ENCODE results near the gene DHRS1.

The DHRS1 gene

DNA sequence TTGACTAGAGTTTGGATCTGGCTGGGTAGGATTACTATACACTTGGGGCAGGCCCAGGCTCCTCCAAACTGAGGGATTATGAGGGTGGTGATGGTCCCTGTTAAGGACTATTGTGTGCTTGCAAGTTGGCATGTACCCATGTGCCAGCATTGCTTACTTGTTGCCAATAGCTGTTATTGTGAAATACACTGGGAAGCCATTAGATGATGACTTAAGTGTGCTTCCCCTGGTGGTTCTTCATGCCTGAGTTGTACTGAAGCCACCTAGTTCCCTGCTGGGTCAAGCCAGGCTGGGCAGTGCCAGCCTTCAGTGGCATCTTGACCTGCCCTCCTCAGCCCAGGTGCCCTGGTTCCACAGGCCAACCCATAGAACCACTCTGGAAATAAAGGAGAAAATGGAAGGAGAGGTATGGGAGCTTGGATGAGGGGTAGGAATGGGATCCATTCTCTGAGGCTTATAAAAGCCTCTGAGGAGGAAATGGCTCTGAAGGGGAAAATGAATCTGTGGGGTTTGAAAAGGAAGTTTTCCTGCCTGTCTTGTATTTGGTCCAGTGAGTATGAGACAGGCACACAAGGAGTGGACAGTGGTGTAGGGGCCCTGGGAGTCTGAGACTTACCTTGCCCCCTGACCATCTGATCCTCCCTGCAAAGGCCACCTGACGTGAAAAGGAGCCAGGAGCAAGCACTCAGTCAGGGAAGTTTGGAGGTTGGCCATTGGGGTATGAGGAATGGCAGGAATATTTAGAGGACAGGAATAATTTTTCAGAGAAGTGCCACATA lies 12.4 kb upstream of the DHRS1 start:
- Histone ChIP-seq H3K4me1 (ENCODE audit: control insufficient read depth, insufficient read depth, low read length) (peaks cover 64% of the 10 kb centered on the region), H3K9ac (ENCODE audit: low read length) (no peak overlapping the region), H3K4me3 (ENCODE audit: low read length) (no peak overlapping the region), H3K27me3 (ENCODE audit: control insufficient read depth, insufficient read depth, low read length) (no peaks in the 10 kb centered on the region), H3K36me3 (ENCODE audit: control insufficient read depth, insufficient read depth, low read length) (no peaks in the 10 kb centered on the region), H3K9me3 (ENCODE audit: control insufficient read depth, low read length) (no peaks in the 10 kb centered on the region)

DNA sequence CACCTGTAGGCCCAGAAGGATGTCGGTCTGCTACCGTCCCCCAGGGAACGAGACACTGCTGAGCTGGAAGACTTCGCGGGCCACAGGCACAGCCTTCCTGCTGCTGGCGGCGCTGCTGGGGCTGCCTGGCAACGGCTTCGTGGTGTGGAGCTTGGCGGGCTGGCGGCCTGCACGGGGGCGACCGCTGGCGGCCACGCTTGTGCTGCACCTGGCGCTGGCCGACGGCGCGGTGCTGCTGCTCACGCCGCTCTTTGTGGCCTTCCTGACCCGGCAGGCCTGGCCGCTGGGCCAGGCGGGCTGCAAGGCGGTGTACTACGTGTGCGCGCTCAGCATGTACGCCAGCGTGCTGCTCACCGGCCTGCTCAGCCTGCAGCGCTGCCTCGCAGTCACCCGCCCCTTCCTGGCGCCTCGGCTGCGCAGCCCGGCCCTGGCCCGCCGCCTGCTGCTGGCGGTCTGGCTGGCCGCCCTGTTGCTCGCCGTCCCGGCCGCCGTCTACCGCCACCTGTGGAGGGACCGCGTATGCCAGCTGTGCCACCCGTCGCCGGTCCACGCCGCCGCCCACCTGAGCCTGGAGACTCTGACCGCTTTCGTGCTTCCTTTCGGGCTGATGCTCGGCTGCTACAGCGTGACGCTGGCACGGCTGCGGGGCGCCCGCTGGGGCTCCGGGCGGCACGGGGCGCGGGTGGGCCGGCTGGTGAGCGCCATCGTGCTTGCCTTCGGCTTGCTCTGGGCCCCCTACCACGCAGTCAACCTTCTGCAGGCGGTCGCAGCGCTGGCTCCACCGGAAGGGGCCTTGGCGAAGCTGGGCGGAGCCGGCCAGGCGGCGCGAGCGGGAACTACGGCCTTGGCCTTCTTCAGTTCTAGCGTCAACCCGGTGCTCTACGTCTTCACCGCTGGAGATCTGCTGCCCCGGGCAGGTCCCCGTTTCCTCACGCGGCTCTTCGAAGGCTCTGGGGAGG lies 11.3 kb upstream of the DHRS1 start, which contains the start of gene LTB4R:
Gene LTB4R, plus strand, starts transcription at position 857 of the 959 bp plus-strand sequence. CDS start 4,150 bp downstream, outside the sequence.
- H3K4me1 ChIP-seq (ENCODE audit: control insufficient read depth, insufficient read depth, low read length): peaks cover 59% of the 10 kb centered on the region
- H3K4me3 ChIP-seq (ENCODE audit: low read length): no peak within 1 kb of the TSS
- H3K9ac ChIP-seq (ENCODE audit: low read length): peak within 1 kb of the TSS; percentile 37
- H3K9me3 ChIP-seq (ENCODE audit: control insufficient read depth, low read length): no peaks in the 10 kb centered on the region
- H3K27me3 ChIP-seq (ENCODE audit: control insufficient read depth, insufficient read depth, low read length): no peaks in the 10 kb centered on the region
- no peaks in the 10 kb centered on the region for H3K36me3 ChIP-seq (ENCODE audit: control insufficient read depth, insufficient read depth, low read length)

DNA sequence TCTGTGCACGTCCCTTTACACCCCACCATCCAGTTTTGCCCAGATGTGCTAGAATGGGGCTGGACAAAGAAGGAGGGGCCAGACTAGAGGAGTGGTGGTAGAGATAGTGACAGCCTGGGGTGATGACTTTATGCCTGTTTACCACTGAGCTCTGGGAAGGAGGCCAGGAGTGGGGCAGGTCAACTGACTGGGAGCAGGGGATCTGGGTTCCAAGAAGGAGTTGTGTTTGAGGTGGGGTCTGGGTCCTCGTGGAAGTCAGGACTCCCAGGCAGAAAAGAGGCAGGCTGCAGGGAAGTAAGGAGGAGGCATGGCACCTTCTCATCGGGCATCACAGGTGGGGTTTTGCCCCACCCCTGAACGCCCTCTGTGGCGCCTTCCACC lies 10.7 kb upstream of the DHRS1 start:
- no peaks in the 10 kb centered on the region for H3K27me3 ChIP-seq (ENCODE audit: control insufficient read depth, insufficient read depth, low read length)
- no peaks in the 10 kb centered on the region for H3K9me3 ChIP-seq (ENCODE audit: control insufficient read depth, low read length)
- no peak overlapping the region for H3K4me3 ChIP-seq (ENCODE audit: low read length)
- H3K4me1 ChIP-seq (ENCODE audit: control insufficient read depth, insufficient read depth, low read length): peaks cover 52% of the 10 kb centered on the region
- peaks cover 4% of the 10 kb centered on the region for H3K36me3 ChIP-seq (ENCODE audit: control insufficient read depth, insufficient read depth, low read length)
- H3K9ac ChIP-seq (ENCODE audit: low read length): peak overlapping the region; percentile 15

DNA sequence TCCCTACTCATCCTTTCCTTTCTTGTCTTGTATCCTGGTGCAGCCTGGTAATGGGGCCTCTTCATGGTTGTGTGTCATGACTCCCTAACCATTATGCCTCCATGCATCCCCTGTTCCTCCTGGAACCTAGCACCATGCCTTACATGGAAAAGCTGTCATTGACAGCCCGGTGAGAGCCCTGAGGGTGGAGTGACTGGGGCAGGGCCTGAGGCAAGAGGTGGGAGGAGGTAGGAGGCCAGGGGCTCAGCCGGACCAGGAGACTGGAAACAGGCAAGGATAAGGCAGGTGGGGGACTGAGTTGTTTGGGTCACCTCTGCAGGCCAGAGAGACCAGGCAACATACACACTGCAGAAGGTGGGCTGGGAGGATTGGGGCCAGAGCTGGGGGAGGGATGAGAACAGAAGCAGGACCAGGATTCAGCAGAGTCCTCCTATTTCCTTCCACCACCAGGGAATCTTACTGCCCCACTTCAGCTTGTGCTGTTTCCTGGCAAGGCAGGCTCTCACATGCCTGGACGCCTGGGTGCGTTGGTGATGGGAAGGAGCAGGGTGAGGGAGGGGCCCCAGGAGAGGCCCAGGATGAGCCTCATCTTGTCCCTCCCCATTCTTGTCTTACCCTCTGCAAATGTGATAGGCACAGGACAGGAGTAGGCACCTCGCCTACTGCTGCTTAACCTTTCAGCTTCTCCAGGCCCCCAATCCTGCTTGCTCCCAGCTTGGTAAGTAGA lies 10.1 kb upstream of the DHRS1 start, which contains the start of gene LTB4R2:
Gene LTB4R2, plus strand, starts transcription at position 603 of the 727 bp plus-strand sequence. CDS start 525 bp downstream, outside the sequence.
- no peaks in the 10 kb centered on the region for H3K27me3 ChIP-seq (ENCODE audit: control insufficient read depth, insufficient read depth, low read length)
- H3K9ac ChIP-seq (ENCODE audit: low read length): peak within 1 kb of the TSS; percentile 15
- H3K9me3 ChIP-seq (ENCODE audit: control insufficient read depth, low read length): no peaks in the 10 kb centered on the region
- H3K4me3 ChIP-seq (ENCODE audit: low read length): no peak within 1 kb of the TSS
- peaks cover 10% of the 10 kb centered on the region for H3K36me3 ChIP-seq (ENCODE audit: control insufficient read depth, insufficient read depth, low read length)
- peaks cover 48% of the 10 kb centered on the region for H3K4me1 ChIP-seq (ENCODE audit: control insufficient read depth, insufficient read depth, low read length)

DNA sequence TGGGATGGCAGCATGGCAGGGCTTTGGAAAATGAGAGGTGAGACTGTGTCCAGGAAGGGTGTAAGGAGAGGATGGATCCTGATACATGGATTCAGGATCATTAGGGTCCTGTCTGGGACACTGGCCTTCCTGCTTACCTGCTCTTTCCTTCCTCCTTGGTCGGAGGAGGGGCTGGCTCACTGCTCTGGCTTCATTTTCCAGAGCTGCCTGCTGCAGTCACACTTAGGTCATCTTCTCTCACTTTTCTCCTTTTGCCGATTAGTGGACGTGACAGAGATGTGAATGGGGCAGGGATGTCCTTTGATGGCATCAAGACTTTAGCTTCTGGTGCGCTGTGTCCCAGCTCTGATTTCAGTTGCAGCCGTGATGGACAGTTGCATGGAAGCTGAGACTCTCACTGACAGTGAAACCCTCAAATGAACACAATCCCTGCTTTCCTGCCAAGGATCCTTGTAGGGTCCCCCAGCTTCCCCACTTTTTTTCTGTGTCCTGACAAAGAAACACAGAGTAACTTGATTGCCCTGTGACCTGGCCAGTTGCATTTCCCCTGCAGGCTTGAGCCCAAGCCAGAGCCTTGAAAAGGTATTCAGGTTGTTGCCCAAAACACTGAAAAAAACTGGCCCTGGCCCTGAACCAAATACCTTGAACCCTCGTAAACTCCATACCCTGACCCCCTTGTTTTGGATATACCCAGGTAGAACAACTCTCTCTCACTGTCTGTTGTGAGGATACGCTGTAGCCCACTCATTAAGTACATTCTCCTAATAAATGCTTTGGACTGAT lies 9.0 kb upstream of the DHRS1 start:
- no peak overlapping the region for H3K9ac ChIP-seq (ENCODE audit: low read length)

DNA sequence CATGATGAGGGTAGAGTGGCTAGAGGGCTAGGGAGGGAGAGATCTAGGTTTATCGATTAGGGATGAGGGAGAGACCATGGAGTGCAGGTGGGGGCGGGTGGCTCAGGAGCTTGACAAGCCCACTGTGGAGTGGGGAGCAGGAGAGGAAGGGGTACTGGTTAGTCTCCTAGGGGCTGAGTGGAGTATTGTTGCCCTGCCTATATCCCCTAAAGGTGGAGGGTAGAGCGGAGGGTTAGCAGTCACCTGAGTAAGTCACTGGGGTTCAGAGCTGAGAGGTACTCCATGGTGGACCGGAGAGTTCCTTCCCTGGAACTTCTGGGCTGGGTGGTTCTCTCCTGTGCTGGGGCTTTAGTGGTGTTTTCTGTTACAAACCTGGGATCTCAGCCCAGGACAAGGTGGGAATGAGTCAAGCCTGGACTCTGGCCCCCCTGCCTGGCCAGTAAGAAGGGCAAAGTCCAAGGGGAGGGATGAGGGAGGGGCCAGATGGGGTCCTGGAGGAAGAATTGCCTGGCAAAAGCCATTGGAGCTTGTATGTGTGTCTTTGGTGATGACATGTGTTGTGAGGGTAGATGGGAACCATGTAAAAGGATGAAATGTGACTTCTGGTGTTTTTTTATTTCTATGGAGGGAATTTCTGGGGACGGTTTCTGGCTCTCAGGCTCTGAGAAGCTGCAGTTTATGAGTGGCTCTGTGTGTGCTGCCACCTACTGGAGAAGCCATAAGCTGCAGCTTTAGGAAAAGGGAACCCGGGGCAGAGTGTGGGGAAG lies 8.2 kb upstream of the DHRS1 start, which contains the start of gene CIDEB:
Gene CIDEB, minus strand, starts transcription at position 403 of the 767 bp plus-strand sequence. Its CDS starts 119 bp downstream, at position 284.
- Histone ChIP-seq H3K4me3 (ENCODE audit: low read length) (no peak within 1 kb of the TSS), H3K27me3 (ENCODE audit: control insufficient read depth, insufficient read depth, low read length) (no peaks in the 10 kb centered on the region), H3K9me3 (ENCODE audit: control insufficient read depth, low read length) (no peaks in the 10 kb centered on the region), H3K4me1 (ENCODE audit: control insufficient read depth, insufficient read depth, low read length) (peaks cover 48% of the 10 kb centered on the region), H3K36me3 (ENCODE audit: control insufficient read depth, insufficient read depth, low read length) (peaks cover 15% of the 10 kb centered on the region), H3K9ac (ENCODE audit: low read length) (peak within 1 kb of the TSS; percentile 2)

More for the DNA sequence above, 9.0 kb upstream of the DHRS1 start:
- Histone ChIP-seq H3K4me1 (ENCODE audit: control insufficient read depth, insufficient read depth, low read length) (peaks cover 48% of the 10 kb centered on the region), H3K4me3 (ENCODE audit: low read length) (no peak overlapping the region), H3K9me3 (ENCODE audit: control insufficient read depth, low read length) (no peaks in the 10 kb centered on the region), H3K27me3 (ENCODE audit: control insufficient read depth, insufficient read depth, low read length) (no peaks in the 10 kb centered on the region), H3K36me3 (ENCODE audit: control insufficient read depth, insufficient read depth, low read length) (peaks cover 15% of the 10 kb centered on the region)

DNA sequence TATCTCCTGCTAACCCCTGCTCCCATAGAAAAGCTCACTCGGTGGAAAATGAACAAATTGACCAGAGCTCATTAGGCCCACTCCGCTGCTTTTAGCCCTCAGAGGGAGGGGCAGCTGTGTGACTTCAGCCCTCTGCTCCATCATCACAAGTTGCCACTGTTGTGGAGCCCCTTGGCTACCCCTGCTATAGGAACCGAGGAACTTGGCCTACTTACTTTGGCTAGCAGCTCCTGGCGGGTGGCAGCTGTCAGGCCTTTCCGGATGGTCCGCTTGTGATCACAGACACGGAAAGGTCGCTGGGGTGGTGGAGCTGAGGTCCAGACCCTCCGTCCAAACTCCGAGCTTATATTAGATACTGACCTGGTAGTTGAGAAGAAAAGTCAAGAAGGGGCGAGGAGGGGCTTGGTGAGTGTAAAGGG lies 7.6 kb upstream of the DHRS1 start:
- Histone ChIP-seq H3K4me3 (ENCODE audit: low read length) (no peak overlapping the region), H3K36me3 (ENCODE audit: control insufficient read depth, insufficient read depth, low read length) (peaks cover 16% of the 10 kb centered on the region)

DNA sequence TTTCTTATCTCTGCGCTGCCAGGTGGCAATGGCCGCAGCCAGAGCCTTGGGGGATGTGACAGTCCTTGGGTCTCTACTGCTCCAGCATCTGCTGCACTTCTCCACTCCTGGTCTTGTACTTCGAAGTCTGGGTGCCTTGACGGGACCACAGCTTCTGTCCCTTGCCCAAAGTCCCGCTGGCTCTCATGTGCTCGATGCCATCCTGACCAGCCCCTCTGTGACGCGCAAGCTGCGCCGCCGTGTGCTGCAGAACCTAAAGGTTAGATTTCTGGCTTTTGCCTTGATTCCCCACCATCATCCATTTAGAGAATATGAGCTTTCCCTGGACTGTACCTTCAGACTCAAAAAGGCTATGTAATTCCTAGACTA lies 4.4 kb upstream of the DHRS1 start:
- no peaks in the 10 kb centered on the region for H3K9me3 ChIP-seq (ENCODE audit: control insufficient read depth, low read length)

More for the DNA sequence above, 7.6 kb upstream of the DHRS1 start:
- Histone ChIP-seq H3K9ac (ENCODE audit: low read length) (peak overlapping the region; percentile 2), H3K9me3 (ENCODE audit: control insufficient read depth, low read length) (no peaks in the 10 kb centered on the region), H3K4me1 (ENCODE audit: control insufficient read depth, insufficient read depth, low read length) (peaks cover 48% of the 10 kb centered on the region), H3K27me3 (ENCODE audit: control insufficient read depth, insufficient read depth, low read length) (no peaks in the 10 kb centered on the region)

DNA sequence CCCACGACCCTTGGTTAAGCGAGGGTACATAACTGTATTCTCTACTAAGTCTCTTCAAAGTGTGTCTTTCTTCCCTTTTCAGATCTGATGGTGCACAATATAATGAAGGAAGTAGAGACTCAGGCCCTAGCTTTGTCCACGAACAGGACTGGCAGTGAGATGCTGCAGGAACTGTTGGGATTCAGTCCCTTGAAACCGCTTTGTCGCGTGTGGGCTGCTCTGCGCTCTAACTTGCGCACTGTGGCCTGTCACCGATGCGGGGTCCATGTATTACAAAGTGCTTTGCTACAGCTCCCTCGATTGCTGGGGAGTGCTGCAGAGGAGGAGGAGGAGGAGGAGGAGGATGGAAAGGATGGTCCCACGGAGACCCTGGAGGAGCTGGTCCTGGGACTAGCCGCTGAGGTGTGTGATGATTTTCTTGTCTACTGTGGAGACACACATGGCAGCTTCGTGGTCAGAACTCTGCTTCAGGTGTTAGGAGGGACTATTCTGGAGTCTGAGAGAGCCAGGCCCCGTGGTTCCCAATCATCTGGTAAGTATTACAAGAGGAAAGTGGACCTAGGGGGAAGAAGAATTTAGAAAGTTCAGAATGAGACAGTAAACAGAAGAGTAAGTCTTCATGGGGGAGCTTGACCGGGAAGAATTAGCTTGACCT lies 873 bp upstream of the DHRS1 start:
- peaks cover 29% of the 10 kb centered on the region for H3K4me1 ChIP-seq (ENCODE audit: control insufficient read depth, insufficient read depth, low read length)
- H3K9ac ChIP-seq (ENCODE audit: low read length): peak overlapping the region; percentile 90
- H3K27me3 ChIP-seq (ENCODE audit: control insufficient read depth, insufficient read depth, low read length): no peaks in the 10 kb centered on the region
- no peaks in the 10 kb centered on the region for H3K9me3 ChIP-seq (ENCODE audit: control insufficient read depth, low read length)
- peaks cover 21% of the 10 kb centered on the region for H3K36me3 ChIP-seq (ENCODE audit: control insufficient read depth, insufficient read depth, low read length)
- peak overlapping the region; percentile 98 for H3K4me3 ChIP-seq (ENCODE audit: low read length)

More for the DNA sequence above, 4.4 kb upstream of the DHRS1 start:
- Histone ChIP-seq H3K4me3 (ENCODE audit: low read length) (no peak overlapping the region), H3K36me3 (ENCODE audit: control insufficient read depth, insufficient read depth, low read length) (peaks cover 18% of the 10 kb centered on the region), H3K27me3 (ENCODE audit: control insufficient read depth, insufficient read depth, low read length) (no peaks in the 10 kb centered on the region), H3K9ac (ENCODE audit: low read length) (no peak overlapping the region), H3K4me1 (ENCODE audit: control insufficient read depth, insufficient read depth, low read length) (peaks cover 36% of the 10 kb centered on the region)

DNA sequence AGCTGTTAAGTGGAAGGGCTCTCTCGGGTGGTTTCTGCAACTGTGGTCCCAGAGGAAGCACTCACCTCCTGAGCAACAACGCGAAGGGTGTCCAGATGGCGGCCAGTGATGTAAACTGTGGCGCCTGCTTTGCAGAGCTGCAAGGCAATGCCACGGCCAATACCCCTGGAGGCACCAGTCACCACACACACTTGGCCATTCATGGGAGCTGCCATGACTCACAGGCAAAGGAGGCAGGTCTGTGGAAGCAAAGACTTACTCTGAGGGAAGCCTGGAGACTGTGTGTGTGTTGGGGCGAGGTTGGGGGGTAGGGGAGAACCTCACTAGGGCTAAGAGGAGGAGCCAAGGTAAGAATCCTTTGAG lies 707 bp downstream of the DHRS1 start:
- H3K27me3 ChIP-seq (ENCODE audit: control insufficient read depth, insufficient read depth, low read length): no peaks in the 10 kb centered on the region
- H3K36me3 ChIP-seq (ENCODE audit: control insufficient read depth, insufficient read depth, low read length): peaks cover 9% of the 10 kb centered on the region
- H3K9ac ChIP-seq (ENCODE audit: low read length): peak overlapping the region; percentile 90
- peak overlapping the region; percentile 98 for H3K4me3 ChIP-seq (ENCODE audit: low read length)
- no peaks in the 10 kb centered on the region for H3K9me3 ChIP-seq (ENCODE audit: control insufficient read depth, low read length)
- H3K4me1 ChIP-seq (ENCODE audit: control insufficient read depth, insufficient read depth, low read length): peaks cover 29% of the 10 kb centered on the region
